AG10803 (cell line): ENCODE results near the gene BLTP1.

Experiments
- DNase-seq: peaks from one replicate; pipeline ENCODE4 v3.0.0; 2010; ENCODE audit warnings: low read depth
- H3K4me3 ChIP-seq: 2 replicates; pipeline ENCODE4 v1.5.1; 2011; ENCODE audit warnings: mild to moderate bottlenecking, low read length, control low read depth
- TF ChIP-seq, protein P1 (sequence below): conservative IDR thresholded peaks from 2 replicates; pipeline ENCODE4 v1.5.1; 2011; ENCODE audit warnings: mild to moderate bottlenecking, low read length, control low read depth, inconsistent platforms

Gene BLTP1

GRCh38 chr4:122119739-122120138 lies 32.4 kb upstream of the BLTP1 start:
- no peak for DNase-seq
- TF ChIP-seq, protein P1, sequence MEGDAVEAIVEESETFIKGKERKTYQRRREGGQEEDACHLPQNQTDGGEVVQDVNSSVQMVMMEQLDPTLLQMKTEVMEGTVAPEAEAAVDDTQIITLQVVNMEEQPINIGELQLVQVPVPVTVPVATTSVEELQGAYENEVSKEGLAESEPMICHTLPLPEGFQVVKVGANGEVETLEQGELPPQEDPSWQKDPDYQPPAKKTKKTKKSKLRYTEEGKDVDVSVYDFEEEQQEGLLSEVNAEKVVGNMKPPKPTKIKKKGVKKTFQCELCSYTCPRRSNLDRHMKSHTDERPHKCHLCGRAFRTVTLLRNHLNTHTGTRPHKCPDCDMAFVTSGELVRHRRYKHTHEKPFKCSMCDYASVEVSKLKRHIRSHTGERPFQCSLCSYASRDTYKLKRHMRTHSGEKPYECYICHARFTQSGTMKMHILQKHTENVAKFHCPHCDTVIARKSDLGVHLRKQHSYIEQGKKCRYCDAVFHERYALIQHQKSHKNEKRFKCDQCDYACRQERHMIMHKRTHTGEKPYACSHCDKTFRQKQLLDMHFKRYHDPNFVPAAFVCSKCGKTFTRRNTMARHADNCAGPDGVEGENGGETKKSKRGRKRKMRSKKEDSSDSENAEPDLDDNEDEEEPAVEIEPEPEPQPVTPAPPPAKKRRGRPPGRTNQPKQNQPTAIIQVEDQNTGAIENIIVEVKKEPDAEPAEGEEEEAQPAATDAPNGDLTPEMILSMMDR: no peak
- H3K4me3 ChIP-seq: no peak overlapping the region

GRCh38 chr4:122121593-122121992 lies 30.5 kb upstream of the BLTP1 start:
- TF ChIP-seq, protein P1: no peak
- H3K4me3 ChIP-seq: no peak overlapping the region
- no peak for DNase-seq

GRCh38 chr4:122122083-122122482 lies 30.0 kb upstream of the BLTP1 start:
- no peak for DNase-seq
- TF ChIP-seq, protein P1: no peak
- H3K4me3 ChIP-seq: no peak overlapping the region

DNA sequence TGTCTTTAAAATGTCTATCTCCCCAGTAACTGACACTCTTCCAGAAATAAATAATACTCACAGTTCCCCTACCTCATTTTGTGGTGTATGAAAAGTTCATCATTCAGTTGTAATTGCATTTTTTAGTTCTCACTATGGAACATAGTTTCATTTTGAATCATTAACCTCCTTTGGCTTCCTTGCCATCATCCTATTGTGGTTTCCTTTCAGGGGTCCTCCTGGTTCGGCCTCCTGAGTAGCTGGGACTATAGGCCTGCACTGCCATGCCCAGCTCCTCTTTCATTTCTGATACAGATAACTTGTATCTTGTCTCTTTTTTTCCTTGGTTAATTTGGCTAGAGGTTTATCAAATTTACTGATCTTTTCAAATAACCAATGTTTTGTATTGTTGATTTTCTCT lies 23.1 kb upstream of the BLTP1 start:
- H3K4me3 ChIP-seq: no peak overlapping the region
- TF ChIP-seq, protein P1: no peak
- no peak for DNase-seq

DNA sequence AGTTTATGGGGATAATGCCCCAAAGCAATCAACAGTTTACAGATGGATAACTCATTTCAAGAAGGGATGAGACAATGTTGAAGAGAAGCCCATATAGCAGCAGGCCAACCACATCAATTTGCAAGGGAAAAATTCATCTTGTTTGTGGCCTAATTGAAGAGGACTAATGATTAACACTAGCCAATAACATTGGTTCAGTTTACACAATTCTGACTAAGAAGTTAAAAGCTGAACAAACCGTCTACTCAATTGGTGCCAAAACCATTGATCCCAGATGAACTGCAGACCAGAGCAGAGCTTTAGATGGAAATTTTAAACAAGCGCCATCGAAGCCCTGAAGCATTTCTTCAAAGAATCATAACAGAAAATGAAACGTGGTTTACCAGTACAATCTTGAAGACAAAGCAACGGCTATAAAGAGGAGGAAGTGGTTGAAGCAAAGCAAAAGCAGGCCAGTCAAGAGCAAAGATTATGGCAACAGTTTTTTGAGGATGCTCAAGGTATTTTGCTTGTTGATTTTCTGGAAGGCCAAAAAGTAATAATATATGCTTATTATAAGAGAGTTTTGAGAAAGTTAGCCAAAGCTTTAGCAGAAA lies 20.5 kb upstream of the BLTP1 start:
- H3K4me3 ChIP-seq: no peak overlapping the region
- TF ChIP-seq, protein P1: no peak
- no peak for DNase-seq

DNA sequence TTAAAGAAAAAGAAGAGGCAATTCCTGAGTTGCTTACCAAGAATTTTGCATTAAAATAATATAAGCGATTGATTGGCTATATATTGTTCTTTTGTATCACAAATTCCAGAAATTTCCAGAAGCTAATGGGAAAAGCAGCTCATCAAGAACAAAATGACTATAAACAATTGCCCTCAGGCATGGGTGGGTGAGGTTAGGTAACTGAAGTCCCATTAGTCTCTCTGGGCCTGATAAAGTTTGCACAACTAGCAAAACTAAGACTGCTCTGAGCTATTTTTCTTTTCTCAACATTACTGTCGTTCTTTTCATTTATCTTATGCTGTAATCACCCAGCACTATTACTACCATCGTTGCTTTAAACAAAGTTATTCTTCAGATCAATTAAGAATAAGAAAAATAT lies 19.2 kb upstream of the BLTP1 start:
- TF ChIP-seq, protein P1: no peak
- no peak for DNase-seq
- no peak overlapping the region for H3K4me3 ChIP-seq

DNA sequence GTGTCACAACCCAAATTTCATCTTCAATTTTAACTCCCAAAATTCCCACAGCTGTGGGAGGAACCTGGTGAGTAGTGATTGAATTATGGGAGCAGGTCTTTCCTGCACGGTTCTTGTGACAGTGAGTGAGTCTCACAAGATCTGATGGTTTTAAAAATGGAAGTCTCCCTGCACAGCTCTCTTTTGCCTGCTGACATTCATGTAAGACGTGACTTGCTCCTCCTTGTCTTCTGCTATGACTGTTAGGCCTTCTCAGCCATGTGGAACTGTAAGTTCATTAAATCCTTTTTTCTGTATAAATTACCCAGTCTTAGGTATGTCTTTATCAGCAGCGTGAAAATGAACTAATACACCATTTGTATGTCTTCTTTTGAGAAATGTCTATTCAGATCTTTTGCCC lies 13.0 kb upstream of the BLTP1 start:
- DNase-seq: no peak
- TF ChIP-seq, protein P1: no peak
- H3K4me3 ChIP-seq: no peak overlapping the region
